GM12878 (cell line): ENCODE measurements around the gene IL18.

ENCODE experiments used
- CTCF ChIP-seq, 3 experiments: IDR thresholded peaks in 2 of 3; conservative IDR thresholded peaks in 1 of 3; 2 replicates each; pipeline ENCODE4 v1.5.1; 2011; ENCODE audit warnings: low read depth in 3 of 3, low read length in 3 of 3, mild to moderate bottlenecking in 3 of 3, control low read depth in 2 of 3, moderate library complexity in 2 of 3, inconsistent platforms in 1 of 3, mixed read lengths in 1 of 3; ENCODE audit not compliant: control insufficient read depth in 2 of 3, insufficient read depth in 1 of 3; ENCODE audit errors: extremely low read depth in 1 of 3
- EP300 ChIP-seq, 2 experiments: fragments of 150-350 bp in 1 of 2; IDR thresholded peaks; 2 replicates each; pipeline ENCODE4 v1.6.1; 2011 to 2012; ENCODE audit warnings: low read depth in 2 of 2, low read length in 2 of 2, borderline replicate concordance in 1 of 2, improper control_type of control experiment in 1 of 2, inconsistent platforms in 1 of 2; ENCODE audit not compliant: control insufficient read depth in 1 of 2
- EZH2 ChIP-seq: IDR thresholded peaks from 2 replicates; pipeline ENCODE4 v1.6.1; 2012; ENCODE audit warnings: low read depth, mild to moderate bottlenecking, control low read depth, inconsistent platforms, low read length, borderline replicate concordance; ENCODE audit not compliant: control insufficient read depth
- LARP7 ChIP-seq: fragments of 450-650 bp; IDR thresholded peaks from 2 replicates; pipeline ENCODE4 v1.6.1; 2017; ENCODE audit warnings: mild to moderate bottlenecking
- MYB ChIP-seq: fragments of 150-350 bp; IDR thresholded peaks from 2 replicates; pipeline ENCODE4 v1.6.1; 2014; ENCODE audit warnings: mild to moderate bottlenecking, low read depth, low read length, borderline replicate concordance
- ZNF622 ChIP-seq: fragments of 450-650 bp; IDR thresholded peaks from 2 replicates; pipeline ENCODE4 v1.6.1; 2017; ENCODE audit warnings: mild to moderate bottlenecking, inconsistent platforms

- TF ChIP-seq ZNF622 (no peak), CTCF (IDR thresholded peaks at IDR 0.05 in 2 of 3, conservative IDR thresholded peaks at IDR 0.05 in 1 of 3; ENCODE audit: control insufficient read depth in 2 of 3, extremely low read depth in 1 of 3, insufficient read depth in 1 of 3, low read depth in 3 of 3, low read length in 3 of 3) (no peak), EP300 (IDR thresholded peaks at IDR 0.05; ENCODE audit: borderline replicate concordance in 1 of 2, control insufficient read depth in 1 of 2, low read depth in 2 of 2, low read length in 2 of 2) (no peak), EZH2 (no peak), LARP7 (no peak), MYB (no peak)
These were observed 15.7 kb upstream of the IL18 start for GRCh38 chr11:112179601-112180000.
